Activated CD4-positive, alpha-beta T cell treated with anti-CD3 and anti-CD28 coated beads, Interleukin-2, amount 50 U/mL, for 1 hour (primary cell): ENCODE measurements around the gene MYO5A.
"Not testable (repeated sequence)": the region's sequence is repeated elsewhere in the genome, so short reads cannot be mapped to it uniquely, and the experiment has no call there.

Source experiments
- DNase-seq: peaks from one replicate; pipeline ENCODE4 v3.0.0-alpha.2; 2020

The MYO5A gene

GRCh38 chr15:52459701-52460100 is 69.0 kb downstream of the MYO5A start:
- not testable (repeated sequence) for DNase-seq

- DNase-seq = not testable (repeated sequence)
Measured at GRCh38 chr15:52459265-52459664, 69.4 kb downstream of the MYO5A start.

GRCh38 chr15:52448011-52448890 is 80.4 kb downstream of the MYO5A start:
- DNase-seq = no peak

DNA sequence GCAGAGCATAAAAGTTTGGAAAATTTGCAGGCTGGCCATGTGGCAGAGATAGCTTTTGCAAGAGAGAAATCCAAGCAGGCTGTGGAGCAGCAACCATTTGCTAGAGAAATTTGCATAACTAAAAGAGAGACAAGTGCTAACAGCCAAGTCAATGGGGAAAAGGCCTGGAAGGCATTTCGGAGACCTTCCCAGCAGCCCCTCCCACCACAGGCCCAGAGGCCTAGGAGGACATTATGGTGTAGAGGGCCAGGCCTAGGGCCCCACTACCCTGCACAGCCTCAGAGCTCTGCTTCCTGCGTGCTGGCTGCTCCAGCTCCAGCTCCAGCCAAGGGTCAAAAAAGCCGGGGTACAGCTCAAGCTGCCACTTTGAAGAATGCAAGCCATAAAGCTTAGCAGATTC is 82.7 kb downstream of the MYO5A start:
- no peak for DNase-seq

DNA sequence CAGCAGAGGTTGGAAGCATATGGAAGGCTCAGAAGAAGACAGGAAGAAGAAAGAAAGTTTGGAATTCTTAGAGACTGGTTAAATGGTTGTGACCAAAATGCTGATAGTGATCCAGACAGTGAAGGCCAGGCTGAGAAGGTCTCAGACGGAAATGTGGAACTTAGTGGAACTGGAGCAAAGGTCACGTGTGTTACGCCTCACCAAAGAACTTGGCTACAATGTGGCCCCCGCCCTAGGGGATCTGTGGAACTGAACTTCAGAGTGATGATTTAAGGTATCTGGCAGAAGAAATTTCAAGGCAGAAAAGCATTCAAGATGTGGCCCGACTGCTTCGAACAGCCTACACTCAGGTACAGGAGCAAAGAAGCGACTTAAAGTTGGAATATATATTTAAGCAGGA is 83.1 kb downstream of the MYO5A start:
- DNase-seq = no peak

GRCh38 chr15:52443205-52443604 is 85.5 kb downstream of the MYO5A start:
- not testable (repeated sequence) for DNase-seq

GRCh38 chr15:52441841-52442240 is 86.8 kb downstream of the MYO5A start:
- no peak for DNase-seq

GRCh38 chr15:52440946-52441345 is 87.7 kb downstream of the MYO5A start:
- DNase-seq = no peak

DNA sequence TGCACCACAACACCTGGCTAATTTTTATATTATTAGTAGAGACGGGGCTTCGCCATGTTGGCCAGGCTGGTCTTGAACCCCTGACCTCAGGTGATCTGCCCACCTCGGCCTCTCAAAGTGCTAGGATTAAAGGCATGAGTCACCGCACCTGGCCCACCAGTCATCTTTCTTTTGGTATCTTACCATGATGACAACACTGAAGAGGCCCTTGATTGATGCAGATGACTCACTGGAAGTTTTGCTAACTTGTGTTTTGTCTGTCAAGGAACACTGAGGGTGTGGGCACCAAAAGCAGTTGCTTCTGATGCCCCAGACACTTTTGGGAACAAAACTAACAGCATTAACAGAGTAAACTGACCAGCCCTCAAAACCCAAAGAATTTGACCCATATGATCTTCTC is 88.3 kb downstream of the MYO5A start:
- DNase-seq = no peak

- DNase-seq = no peak
Measured at GRCh38 chr15:52439470-52439869, 89.2 kb downstream of the MYO5A start.

DNA sequence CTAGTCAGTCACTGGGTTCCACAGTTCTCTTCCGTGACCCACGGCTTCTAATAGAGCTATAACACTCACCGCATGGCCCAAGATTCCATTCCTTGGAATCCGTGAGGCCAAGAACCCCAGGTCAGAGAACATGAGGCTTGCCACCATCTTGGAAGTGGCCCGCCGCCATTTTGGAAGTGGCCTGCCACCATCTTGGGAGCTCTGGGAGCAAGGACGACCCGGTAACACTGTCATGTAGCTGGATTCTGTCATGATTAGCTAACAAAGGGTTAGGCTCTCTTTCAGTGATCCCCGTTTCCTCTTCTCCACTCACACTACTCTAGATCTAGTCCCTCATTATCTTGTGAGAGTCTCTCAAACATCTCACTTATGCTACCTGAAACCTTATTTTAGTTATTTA is 89.6 kb downstream of the MYO5A start:
- DNase-seq = not testable (repeated sequence)

GRCh38 chr15:52438047-52438446 is 90.6 kb downstream of the MYO5A start:
- no peak for DNase-seq

DNA sequence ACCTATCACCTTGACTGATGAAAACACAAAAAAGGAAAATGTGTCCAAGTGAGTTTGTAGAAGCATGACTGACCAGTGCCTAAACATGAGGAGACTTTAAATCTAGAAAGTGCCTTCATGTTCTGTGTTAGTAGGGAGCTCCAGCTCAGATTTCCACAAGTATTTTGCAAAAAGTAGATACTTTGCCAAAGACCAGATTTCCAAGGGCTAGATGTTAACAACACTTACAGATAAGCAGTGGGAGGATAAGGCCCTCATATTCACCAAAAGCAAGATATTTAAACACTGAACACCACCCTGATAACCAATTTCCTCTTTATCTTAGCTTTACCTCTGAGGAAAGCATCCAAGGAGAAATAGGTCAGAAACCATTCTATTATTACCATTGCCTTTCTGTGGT is 91.0 kb downstream of the MYO5A start:
- DNase-seq = no peak

DNA sequence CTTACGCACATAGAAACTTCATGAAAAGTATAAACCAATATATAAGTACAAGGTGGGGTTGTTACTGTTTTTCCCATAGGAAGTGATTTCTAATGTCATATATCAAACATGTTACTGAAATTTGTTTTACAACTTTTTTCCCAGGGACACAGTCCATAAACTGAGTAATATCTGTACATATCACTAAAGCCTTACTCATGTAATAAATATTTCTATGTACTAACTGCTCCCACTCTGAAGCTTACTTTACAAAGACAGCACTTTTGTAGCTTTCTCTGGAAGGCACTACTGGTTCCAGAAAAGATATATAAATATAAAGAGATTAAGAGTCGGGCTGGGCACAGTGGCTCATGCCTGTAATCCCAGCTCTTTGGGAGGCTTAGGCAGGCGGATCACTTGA is 91.7 kb downstream of the MYO5A start:
- no peak for DNase-seq

DNA sequence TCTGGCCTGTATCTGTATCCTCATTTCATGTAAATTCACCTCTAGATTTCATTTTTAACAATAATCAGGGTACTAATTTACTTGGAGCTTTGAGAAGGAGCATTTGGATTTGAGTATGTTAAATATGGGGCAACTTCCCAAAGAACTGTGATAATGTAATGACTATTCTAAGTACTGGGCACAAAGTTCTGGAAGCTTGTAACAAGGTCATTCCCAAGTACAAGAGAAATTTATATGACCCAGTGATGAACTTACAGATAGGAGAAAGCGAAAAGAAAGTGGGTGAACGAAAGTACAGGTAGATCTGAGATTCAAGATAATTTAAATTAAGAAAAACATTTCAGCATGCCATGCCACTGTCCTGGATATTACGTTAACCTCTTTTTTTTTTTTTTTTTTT is 93.8 kb downstream of the MYO5A start:
- DNase-seq = no peak

- DNase-seq = no peak
Measured at GRCh38 chr15:52428297-52428696, 100.4 kb downstream of the MYO5A start.

DNA sequence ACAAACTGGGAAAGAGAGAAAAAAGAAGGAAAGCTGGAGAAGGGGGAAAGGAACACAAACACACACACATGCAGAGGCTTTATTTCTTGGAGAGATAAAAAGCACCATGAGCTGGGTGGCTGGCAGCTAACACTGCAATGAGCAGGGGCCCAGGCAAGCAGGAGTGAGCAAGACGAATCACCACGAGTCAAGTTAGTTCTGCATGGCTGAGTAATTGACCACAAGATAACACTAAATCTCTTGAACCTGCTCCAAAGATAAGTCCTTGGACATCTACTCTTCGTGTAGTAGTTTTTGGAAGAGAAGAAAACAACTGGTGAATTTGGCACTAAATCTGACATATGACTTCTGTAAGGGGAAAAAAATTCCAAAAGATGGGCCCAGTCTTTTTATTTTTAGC is 100.9 kb downstream of the MYO5A start:
- no peak for DNase-seq

- no peak for DNase-seq
Measured at GRCh38 chr15:52424856-52425431, 103.7 kb downstream of the MYO5A start.

GRCh38 chr15:52423852-52424251 is 104.8 kb downstream of the MYO5A start:
- no peak for DNase-seq

DNA sequence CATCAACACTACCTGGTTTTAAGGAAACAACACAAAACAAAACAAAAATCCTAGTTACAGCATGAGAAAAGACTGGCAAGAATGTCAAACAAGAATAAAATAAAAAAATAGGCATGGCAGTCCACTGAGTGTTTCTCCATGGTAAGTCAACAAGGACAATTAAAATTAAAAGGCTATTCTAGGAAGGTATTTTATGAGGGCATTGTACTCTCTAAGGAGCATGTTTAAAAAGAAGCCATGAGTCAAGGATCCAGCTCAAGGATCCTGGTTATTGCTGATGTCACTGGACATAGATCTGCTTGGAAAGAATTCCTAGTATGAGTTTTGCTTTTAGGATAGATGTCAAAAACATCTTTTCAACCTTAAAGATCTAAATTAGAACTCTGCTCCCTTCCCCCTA is 106.7 kb downstream of the MYO5A start:
- no peak for DNase-seq

DNA sequence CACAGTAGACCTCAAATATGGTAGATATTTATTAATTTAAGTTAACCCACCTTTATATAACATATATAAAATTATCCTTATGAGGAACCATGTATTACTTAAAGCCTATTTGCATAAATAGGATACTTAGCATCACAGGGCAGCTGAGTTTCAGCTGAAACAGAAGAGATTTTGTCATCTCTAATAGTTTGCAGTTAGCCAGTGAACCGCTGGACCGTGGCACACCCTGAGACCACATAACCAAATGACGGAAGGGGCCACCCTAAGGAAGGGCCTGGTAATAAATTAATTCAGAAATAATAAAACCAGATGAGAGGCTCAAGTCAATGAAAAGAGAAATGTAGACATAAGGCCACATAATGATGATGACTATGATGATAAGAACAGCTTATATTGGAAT is 107.7 kb downstream of the MYO5A start:
- DNase-seq = no peak

DNA sequence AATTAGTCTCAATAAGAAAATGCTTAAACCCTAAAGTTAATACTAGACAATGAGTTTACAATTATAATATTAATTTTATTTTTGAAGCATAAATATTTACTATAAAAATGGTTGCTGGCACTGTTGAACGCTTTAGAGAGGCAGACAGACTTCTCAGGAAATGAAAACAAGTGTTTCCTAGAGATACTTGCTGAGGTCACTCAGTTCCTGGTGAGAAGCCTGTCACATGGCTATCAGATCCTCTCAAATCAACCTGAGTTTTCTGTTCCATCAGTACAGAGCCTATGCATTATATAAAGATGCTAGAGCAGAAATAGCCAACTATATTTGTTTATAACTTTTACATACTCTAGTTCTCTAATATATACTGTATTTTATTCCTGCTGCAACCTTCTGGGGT is 109.2 kb downstream of the MYO5A start:
- DNase-seq = no peak

GRCh38 chr15:52417957-52418356 is 110.7 kb downstream of the MYO5A start:
- no peak for DNase-seq

GRCh38 chr15:52417521-52417920 is 111.2 kb downstream of the MYO5A start:
- no peak for DNase-seq

DNA sequence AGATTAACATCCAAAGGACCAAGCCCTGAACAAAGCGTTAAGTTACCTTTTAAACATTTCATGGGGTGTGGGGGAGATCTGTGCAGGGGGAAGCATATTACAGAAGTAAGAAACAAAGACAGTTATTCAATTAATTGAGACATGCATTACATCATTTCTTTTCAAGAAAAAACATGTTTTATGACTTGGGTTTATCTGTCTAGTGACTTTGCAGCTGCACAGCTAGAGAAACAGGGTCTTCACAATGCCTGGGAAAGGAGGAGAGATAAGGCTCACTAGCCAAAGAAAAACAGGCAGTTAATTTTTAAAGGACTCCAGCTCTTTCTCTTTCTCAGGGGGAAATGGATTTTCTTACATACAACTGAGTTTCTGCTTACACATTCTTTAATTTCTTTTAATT is 112.1 kb downstream of the MYO5A start:
- DNase-seq = not testable (repeated sequence)
